Measurements from ENCODE around the gene CRACR2A.

Gene CRACR2A

DNA sequence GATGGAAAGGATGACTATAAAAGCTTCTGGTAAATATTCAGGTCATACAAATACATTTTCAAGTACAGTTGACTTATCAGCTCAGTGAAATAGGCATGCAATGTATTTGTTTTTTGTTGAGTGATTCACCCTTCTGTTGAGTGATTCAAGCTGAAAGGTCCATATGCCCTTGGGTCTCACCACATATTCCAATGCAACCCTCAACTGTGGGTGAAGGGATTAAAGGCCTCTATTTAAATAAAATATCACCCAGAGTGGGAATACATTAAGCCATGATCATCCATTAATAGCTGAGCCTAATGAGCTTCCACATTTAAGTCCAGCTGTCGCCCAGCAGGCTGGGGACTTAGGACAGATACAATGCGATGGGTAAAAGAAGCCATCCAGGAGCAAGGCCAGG is 120.2 kb downstream of the CRACR2A start:
- TF ChIP-seq, protein P1, sequence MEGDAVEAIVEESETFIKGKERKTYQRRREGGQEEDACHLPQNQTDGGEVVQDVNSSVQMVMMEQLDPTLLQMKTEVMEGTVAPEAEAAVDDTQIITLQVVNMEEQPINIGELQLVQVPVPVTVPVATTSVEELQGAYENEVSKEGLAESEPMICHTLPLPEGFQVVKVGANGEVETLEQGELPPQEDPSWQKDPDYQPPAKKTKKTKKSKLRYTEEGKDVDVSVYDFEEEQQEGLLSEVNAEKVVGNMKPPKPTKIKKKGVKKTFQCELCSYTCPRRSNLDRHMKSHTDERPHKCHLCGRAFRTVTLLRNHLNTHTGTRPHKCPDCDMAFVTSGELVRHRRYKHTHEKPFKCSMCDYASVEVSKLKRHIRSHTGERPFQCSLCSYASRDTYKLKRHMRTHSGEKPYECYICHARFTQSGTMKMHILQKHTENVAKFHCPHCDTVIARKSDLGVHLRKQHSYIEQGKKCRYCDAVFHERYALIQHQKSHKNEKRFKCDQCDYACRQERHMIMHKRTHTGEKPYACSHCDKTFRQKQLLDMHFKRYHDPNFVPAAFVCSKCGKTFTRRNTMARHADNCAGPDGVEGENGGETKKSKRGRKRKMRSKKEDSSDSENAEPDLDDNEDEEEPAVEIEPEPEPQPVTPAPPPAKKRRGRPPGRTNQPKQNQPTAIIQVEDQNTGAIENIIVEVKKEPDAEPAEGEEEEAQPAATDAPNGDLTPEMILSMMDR (IDR thresholded peaks at IDR 0.05; ENCODE audit: extremely low read depth, missing control alignments): no peak
- DNase-seq (ENCODE audit: low spot score): no peak

DNA sequence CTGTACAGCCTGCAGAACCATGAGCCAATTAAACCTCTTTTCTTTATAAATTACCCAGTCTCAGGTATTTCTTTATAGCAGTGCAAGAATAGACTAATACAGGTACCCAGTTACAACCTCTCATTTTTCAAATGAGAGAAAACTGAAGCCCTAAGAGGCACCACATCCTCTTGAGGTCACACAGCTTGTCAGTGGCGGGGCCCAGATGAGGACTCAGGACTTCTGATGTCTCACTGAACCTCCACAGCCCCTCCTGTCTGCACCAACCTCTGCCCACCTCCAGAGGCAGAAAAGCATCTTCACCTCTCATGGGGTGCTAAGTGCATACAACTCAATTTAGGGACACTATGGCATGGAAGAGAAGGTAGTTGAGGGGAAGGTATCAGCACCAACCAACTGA is 120.7 kb downstream of the CRACR2A start:
- no peak for DNase-seq (ENCODE audit: low spot score)
- TF ChIP-seq, protein P1 (IDR thresholded peaks at IDR 0.05; ENCODE audit: extremely low read depth, missing control alignments): no peak

DNA sequence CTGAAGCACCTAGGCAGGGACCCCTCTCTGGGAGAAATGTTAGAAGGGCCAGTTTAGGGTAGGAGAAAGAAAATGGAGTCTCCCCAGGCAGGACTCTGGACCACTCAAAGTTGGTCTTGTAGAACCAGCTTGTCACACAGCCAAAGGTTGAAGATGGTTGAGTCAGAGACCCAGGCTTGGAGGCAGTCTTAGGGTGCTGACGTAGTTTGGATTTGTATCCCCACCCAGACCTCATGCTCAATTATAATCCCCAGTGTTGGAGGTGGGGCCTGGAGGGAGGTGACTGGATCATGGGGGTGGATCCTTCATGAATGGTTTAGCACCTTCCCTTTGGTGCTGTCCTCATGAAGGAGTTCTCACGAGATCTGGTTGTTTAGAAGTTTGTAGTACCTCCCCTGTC is 121.2 kb downstream of the CRACR2A start:
- DNase-seq (ENCODE audit: low spot score): no peak
- TF ChIP-seq, protein P1 (IDR thresholded peaks at IDR 0.05; ENCODE audit: extremely low read depth, missing control alignments): no peak

DNA sequence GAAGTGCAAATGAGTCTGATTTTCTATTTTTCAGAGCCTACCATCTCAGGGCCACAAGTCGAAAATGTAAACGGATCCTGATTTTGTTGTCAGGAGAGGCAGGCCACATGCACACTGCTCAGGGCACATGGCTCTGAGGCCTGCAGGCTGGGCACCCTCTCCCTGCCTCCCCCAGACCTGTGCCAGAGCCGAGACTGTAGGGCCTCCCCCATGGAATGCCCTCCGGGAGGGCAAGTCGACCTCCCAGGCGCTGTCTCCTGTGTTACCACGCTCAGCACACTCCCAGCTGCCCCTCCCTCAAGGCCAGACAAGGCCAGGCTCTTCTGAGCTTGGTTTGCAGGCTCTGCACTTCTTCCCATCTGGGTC is 121.7 kb downstream of the CRACR2A start:
- no peak for DNase-seq (ENCODE audit: low spot score)
- TF ChIP-seq, protein P1 (IDR thresholded peaks at IDR 0.05; ENCODE audit: extremely low read depth, missing control alignments): no peak

DNA sequence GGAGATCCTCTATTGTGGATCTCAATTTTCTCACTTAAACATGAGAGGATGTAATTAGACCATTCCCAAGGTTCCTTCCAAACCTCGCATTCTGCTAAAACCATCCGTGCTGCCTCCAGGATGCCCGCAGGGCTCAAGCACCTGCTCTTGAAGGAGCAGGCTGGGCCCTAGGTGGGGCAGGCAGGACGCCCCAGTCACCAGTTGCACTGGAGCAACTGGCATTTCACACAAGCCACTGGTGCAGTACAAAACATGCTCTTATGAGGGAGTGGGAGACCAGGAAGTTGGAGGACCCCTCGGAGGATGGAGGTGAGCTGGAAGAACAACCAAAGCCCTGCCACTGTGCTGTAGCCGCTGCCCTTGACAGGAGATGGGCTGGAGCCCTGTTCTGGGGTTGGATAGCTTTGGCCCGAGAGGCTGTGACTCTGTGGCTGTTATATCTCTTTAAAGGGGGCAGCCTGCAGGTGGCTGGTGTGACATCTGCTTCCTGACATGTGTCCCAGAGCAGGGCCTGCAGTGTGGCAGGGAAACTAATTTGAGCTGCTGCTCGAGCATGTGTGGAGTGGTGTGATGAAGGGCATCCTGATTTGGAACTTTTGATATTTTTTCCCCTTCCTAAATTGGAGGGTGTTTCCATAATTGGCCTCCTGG is 122.2 kb downstream of the CRACR2A start:
- DNase-seq (ENCODE audit: low spot score): no peak
- TF ChIP-seq, protein P1 (IDR thresholded peaks at IDR 0.05; ENCODE audit: extremely low read depth, missing control alignments): no peak

DNA sequence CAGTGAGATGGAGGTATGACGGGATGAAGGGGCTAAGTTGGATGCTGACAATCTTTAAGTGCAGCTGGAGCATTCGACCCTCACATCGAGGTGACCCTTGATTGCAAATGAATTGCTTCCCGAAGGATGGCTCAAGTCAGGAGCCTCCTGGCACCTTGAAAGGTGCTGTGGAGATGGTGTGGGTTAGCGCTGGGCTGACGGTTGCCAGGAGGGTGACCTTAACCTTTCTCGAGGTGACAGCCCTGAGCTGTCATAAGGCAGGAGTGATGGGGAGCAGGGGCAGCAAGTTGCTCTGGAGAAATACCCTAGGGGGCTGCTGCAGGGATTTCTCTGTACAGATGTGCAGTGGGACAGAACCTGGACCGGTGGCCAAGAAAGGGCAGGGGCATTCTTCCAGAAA is 122.8 kb downstream of the CRACR2A start:
- no peak for DNase-seq (ENCODE audit: low spot score)
- TF ChIP-seq, protein P1 (IDR thresholded peaks at IDR 0.05; ENCODE audit: extremely low read depth, missing control alignments): no peak

DNA sequence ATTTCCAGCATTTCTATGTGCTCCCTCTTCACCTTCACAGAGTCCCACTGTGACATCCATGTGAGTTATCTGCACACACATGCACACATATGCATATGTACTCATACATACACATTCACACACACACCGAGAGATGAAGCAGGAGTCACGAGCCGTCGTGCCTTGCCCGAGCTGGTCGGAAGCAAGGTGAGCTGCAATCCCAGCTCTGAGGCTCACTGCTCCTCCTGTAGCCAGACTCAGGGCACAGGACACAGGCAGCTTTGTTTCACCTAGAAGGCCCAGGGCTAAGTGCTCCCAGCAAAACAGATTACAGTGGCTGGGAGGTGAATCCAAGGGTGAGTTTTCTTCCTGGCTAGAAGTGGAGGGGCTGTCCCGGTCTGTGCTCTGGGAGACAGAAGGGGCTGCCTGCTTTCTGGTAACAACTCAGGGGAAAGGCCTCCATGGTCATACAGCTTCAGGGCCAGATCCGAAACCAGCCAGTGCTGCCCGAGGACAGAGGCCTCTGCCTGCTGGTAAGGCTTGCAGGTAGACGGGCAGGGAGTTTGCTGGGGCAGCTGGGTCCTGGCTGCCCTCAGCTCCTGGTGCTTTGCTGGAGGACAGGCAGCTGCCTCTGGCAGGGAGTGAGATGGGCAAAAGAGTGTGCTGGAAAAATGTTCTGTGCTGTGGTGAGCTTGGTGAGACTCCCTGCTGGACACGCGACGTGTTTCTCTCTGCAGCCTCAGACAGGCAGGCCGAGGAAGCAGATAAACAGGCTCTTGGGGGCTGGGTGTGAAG is 123.7 kb downstream of the CRACR2A start:
- DNase-seq (ENCODE audit: low spot score): no peak
- TF ChIP-seq, protein P1 (IDR thresholded peaks at IDR 0.05; ENCODE audit: extremely low read depth, missing control alignments): no peak

Data from GM20000 (cell line).